Measurements from ENCODE around the gene NKRF.

NKRF gene

GRCh38 chrX:119605464-119606279 lies 552 bp downstream of the NKRF start:
- DNase-seq: no peak

GRCh38 chrX:119604766-119605463 lies 1.3 kb downstream of the NKRF start:
- DNase-seq: no peak

- no peak for DNase-seq
Observed at GRCh38 chrX:119602701-119603255, 3.4 kb downstream of the NKRF start.

GRCh38 chrX:119589810-119590209 lies 16.4 kb downstream of the NKRF start:
- no peak for DNase-seq

- no peak for DNase-seq
Observed at GRCh38 chrX:119583431-119584059, 22.7 kb downstream of the NKRF start.

GRCh38 chrX:119579414-119579813 lies 26.8 kb downstream of the NKRF start:
- DNase-seq: no peak

GRCh38 chrX:119574394-119575266 lies 31.6 kb downstream of the NKRF start, which contains the start of gene UBE2A:
Gene UBE2A (plus strand): TSS chrX:119574563. CDS start chrX:119574712, 149 bp downstream.
- peak; percentile 91 for DNase-seq

GRCh38 chrX:119573840-119574393 lies 32.3 kb downstream of the NKRF start:
- DNase-seq: peak; percentile 8

GRCh38 chrX:119573222-119573621 lies 33.0 kb downstream of the NKRF start:
- no peak for DNase-seq

- no peak for DNase-seq
Observed at GRCh38 chrX:119570351-119570835, 35.8 kb downstream of the NKRF start.

GRCh38 chrX:119565107-119565663 lies 41.0 kb downstream of the NKRF start, which contains the start of gene STEEP1:
Gene STEEP1 (minus strand): TSS chrX:119565409. CDS start chrX:119565355, 54 bp downstream.
- peak; percentile 92 for DNase-seq

GRCh38 chrX:119552508-119552907 lies 53.7 kb downstream of the NKRF start:
- peak; percentile 42 for DNase-seq

GRCh38 chrX:119549327-119550016 lies 56.8 kb downstream of the NKRF start:
- DNase-seq: no peak

GRCh38 chrX:119541188-119541587 lies 65.0 kb downstream of the NKRF start:
- peak; percentile 77 for DNase-seq

- no peak for DNase-seq
Observed at GRCh38 chrX:119539872-119540271, 66.4 kb downstream of the NKRF start.
